ENCODE results near the gene RPL5. TPM values are rescaled to one million over a fixed set of nuclear protein-coding genes. Genes with fewer than 3 reads are reported as not detected.

Gene RPL5
- 100 to 1,000 TPM; 363 to 588 TPM for total RNA-seq

DNA sequence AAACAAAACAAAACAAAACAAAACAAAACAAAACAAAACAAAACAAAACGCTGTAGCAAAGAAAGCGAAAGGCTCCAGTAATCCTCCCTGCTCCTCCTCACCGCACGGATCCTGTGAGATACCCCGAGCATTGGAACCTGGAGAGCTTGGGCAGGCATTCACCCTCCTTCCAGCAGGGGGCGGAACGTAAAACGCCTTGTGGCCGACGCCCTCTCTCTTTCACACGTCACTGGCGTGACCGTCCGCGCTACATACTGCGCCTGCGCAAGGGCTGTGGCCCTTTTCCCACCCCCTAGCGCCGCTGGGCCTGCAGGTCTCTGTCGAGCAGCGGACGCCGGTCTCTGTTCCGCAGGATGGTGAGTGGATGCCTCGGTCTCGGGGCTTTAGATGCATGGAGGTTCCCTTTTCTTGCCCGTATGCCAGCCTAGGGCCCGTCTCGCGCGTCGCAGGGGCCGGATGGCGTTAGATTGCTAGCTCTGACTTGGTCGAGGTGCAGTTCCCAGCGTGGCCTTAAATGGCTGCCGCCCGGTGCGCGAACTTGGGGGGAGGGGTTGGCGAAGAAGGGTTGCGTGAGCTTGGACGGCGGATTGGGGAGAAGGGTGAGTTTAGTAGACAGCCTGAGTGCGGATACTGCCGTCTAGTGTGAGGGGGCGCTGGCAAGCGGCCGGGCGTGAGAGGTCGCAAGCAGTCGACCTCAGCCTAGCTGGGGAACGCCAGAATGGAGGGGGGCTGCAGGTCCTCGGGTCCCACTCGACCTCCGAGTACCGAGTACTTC lies at the start of gene RPL5:
Gene RPL5 (plus strand): TSS at position 279 of the 775 bp plus-strand sequence. CDS start 75 bp downstream, at position 354.

DNA sequence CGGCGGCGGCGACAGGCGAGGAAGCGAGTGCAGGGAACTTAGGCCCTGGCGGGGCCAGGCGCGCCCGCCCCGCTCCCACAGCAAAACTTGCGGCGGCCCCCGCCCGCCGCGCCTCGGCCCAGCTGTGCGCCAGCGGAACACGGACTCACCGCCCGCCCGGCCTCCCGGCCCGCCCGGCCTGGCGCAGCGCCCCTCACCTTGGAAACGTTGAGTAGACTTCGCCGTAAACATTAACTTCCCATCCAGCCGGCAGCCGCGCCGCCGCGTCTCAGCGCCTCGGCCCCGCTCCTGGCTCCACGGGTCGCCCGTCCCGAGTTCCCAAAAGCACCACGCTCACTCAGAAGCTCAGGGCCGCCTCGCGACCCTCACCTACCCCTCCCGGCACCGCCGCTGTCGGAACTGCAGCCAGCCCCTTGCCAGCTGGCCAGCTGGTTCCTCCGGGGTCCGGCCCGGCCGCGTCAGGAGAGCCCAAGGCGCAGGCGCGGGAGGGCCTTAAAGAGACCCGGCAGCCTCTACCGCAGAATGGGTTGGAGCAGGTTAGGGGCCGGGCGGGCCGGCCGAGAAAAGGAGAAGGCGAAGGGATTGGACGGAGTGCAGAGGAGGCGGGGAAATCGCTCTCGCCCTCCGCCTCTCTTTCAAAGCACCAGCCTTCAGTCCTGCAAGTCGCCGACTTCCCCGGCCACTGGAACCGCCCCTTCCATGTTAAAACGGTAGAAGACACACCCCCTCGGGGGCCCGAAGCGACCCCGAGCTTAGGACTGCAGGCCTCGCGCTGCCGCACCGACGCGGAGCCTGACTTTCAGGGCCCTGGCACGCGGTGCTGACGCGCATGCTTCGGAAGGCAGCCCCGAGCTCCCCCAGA lies 47.0 kb upstream of the RPL5 start, which contains the start of gene EVI5:
Gene EVI5 (minus strand): TSS at position 470 of the 862 bp plus-strand sequence. CDS start 48,562 bp downstream, outside the sequence.

Small RNAs within 50 kb of the gene (small RNA-seq; reads per million reads assigned to genes)
- 0 reads per million in 2 donors for gene RF00432
- gene SNORA66: 169 to 206 reads per million in 2 donors
- 0 reads per million in 2 donors for gene SNORD21

Other genes with a start within 250 kb of the RPL5 start
- gene EVI5, start 46.9 kb upstream of the RPL5 start, total RNA-seq: 10 to 100 TPM; 16.3 to 21.7 TPM
- gene DIPK1A, start 129.4 kb downstream of the RPL5 start, total RNA-seq: 10 to 100 TPM; 19.0 to 30.6 TPM
- 10 to 100 TPM; 12.4 to 26.6 TPM for gene MTF2, start 247.2 kb downstream of the RPL5 start, total RNA-seq